CD4-positive, alpha-beta T cell (primary cell): ENCODE data around the gene SYNGR2. TPM values are rescaled to one million over a fixed set of nuclear protein-coding genes. Genes with fewer than 3 reads are reported as not detected.

Experiments used
- ATAC-seq: fragments of 200-7000 bp; cut with Tn5 transposase; one replicate; pipeline ENCODE4 v1.10.0; 2022; ENCODE audit warnings: mild to moderate bottlenecking; ENCODE audit not compliant: poor library complexity
- CTCF ChIA-PET: fragments of 350-600 bp; sonication (Branson Sonifier 250); formaldehyde crosslinking; loops from one replicate; lab custom pipeline; 2021; ENCODE audit warnings: antibody characterized with exemption, inconsistent platforms; lab: Charles Lee
- POLR2A ChIA-PET: fragments of 350-600 bp; sonication (Branson Sonifier 250); formaldehyde crosslinking; loops from one replicate; lab custom pipeline; 2021; ENCODE audit warnings: antibody characterized with exemption, inconsistent platforms; lab: Charles Lee
- DNase-seq, 14 experiments: peaks; one replicate each; pipeline ENCODE4 v3.0.0-alpha.2; 2013 to 2020; ENCODE audit warnings: mixed read lengths in 2 of 14
- H3K27ac ChIP-seq, 2 donors: one replicate each; pipeline versions ENCODE4 v1.5.1 to v1.7.0; 2013; ENCODE audit warnings: low read length in 2 of 2, low read depth in 1 of 2, mild to moderate bottlenecking in 1 of 2
- H3K27me3 ChIP-seq, 2 experiments: 1 replicate in 1 of 2; 2 replicates in 1 of 2; pipeline versions ENCODE4 v1.6.1 to v1.7.0; 2013; ENCODE audit warnings: low read length in 2 of 2, control low read depth in 1 of 2, mild to moderate bottlenecking in 1 of 2, moderate library complexity in 1 of 2; ENCODE audit not compliant: insufficient read depth in 2 of 2, control insufficient read depth in 1 of 2
- H3K36me3 ChIP-seq: one replicate; pipeline ENCODE4 v1.6.1; 2013; ENCODE audit warnings: low read length, control low read depth; ENCODE audit not compliant: insufficient read depth
- H3K4me1 ChIP-seq: one replicate; pipeline ENCODE4 v1.6.1; 2013; ENCODE audit warnings: low read length, control low read depth; ENCODE audit not compliant: insufficient read depth
- H3K4me3 ChIP-seq: one replicate; pipeline ENCODE4 v1.5.1; 2013; ENCODE audit warnings: mild to moderate bottlenecking, low read length, moderate library complexity
- H3K9me3 ChIP-seq, 2 experiments: 1 replicate in 1 of 2; 2 replicates in 1 of 2; pipeline versions ENCODE4 v1.6.1 to v1.7.0; 2013; ENCODE audit warnings: low read length in 2 of 2, mild to moderate bottlenecking in 2 of 2, control low read depth in 1 of 2, moderate library complexity in 1 of 2; ENCODE audit not compliant: control insufficient read depth in 1 of 2, insufficient read depth in 1 of 2
- H3K27ac Mint-ChIP-seq: one replicate; pipeline ENCODE4 v1.8.0; 2020; ENCODE audit warnings: mixed read lengths
- H3K27me3 Mint-ChIP-seq: one replicate; pipeline ENCODE4 v1.8.0; 2021; ENCODE audit warnings: mixed read lengths
- H3K36me3 Mint-ChIP-seq: one replicate; pipeline ENCODE4 v1.8.0; 2021; ENCODE audit warnings: low read depth, mixed read lengths
- H3K4me1 Mint-ChIP-seq: one replicate; pipeline ENCODE4 v1.8.0; 2021; ENCODE audit warnings: low read depth, mixed read lengths
- H3K4me3 Mint-ChIP-seq: one replicate; pipeline ENCODE4 v1.8.0; 2020; ENCODE audit warnings: mild to moderate bottlenecking, mixed read lengths
- H3K9me3 Mint-ChIP-seq: one replicate; pipeline ENCODE4 v1.8.0; 2020; ENCODE audit warnings: mixed read lengths
- CTCF ChIP-seq: fragments of 200-600 bp; IDR thresholded peaks from one replicate; pipeline ENCODE4 v1.8.0; 2022; ENCODE audit warnings: antibody characterized with exemption, mild to moderate bottlenecking
- intact Hi-C, 2 experiments: fragments of 100-400 bp; cut with DNase I in 1 of 2; cut with micrococcal nuclease in 1 of 2; formaldehyde crosslinking; loops; one replicate each; pipeline versions ENCODE4 v1.15.1 to v1.9.0; 2023 to 2025; cut with DNase I, micrococcal nuclease
- total RNA-seq, 174 experiments: library from RNA in 2 of 174; stranded (reverse) in 2 of 174; gene quantifications; one replicate each; pipeline ENCODE4 v1.2.3 and lab custom pipeline; 2021 to 2026

Gene SYNGR2
- total RNA-seq, 2 experiments from 2014 or later: 34.9 to 41.3 TPM

GRCh38 chr17:78144736-78145641 is 23.4 kb upstream of the SYNGR2 start:
- H3K27ac ChIP-seq: no peak overlapping the region
- H3K36me3 Mint-ChIP-seq: peaks cover 23% of the 10 kb centered on the region
- ChIA-PET CTCF (interaction anchor here (1.0 kb wide), 2 partner anchors 10 to 32 kb away, joined by 3 read pairs; no protein-coding TSS in a partner anchor), POLR2A (interaction anchor here (1.0 to 16.9 kb wide), 6 partner anchors 10 to 32 kb away, joined by 3 to 766 read pairs (median 8); partner anchors contain the start of genes TMC6 and TMC8)
- no peaks in the 10 kb centered on the region for H3K27me3 ChIP-seq
- peaks cover 74% of the 10 kb centered on the region for H3K4me1 ChIP-seq
- H3K36me3 ChIP-seq: peaks cover 24% of the 10 kb centered on the region
- no peak overlapping the region for H3K4me3 ChIP-seq
- no peak for ATAC-seq
- H3K27ac Mint-ChIP-seq: no peak overlapping the region
- H3K9me3 ChIP-seq: no peaks in the 10 kb centered on the region
- H3K4me1 Mint-ChIP-seq: peaks cover 43% of the 10 kb centered on the region
- TF ChIP-seq CTCF: no peak
- H3K9me3 Mint-ChIP-seq: no peaks in the 10 kb centered on the region
- no peak overlapping the region for H3K4me3 Mint-ChIP-seq
- DNase-seq: no peak
- no peaks in the 10 kb centered on the region for H3K27me3 Mint-ChIP-seq
- intact Hi-C loops: loop anchor here in 1 of 2 experiments (5.0 kb wide), 2 partner anchors 33 to 42 kb away; partner anchors contain the start of genes AFMID and TK1

- H3K4me3 ChIP-seq: no peak overlapping the region
- H3K9me3 ChIP-seq: no peaks in the 10 kb centered on the region
- no peaks in the 10 kb centered on the region for H3K27me3 ChIP-seq
- H3K36me3 ChIP-seq: peaks cover 14% of the 10 kb centered on the region
- H3K27ac Mint-ChIP-seq: peak overlapping the region; percentile 80
- no peaks in the 10 kb centered on the region for H3K9me3 Mint-ChIP-seq
- H3K36me3 Mint-ChIP-seq: peaks cover 14% of the 10 kb centered on the region
- intact Hi-C loops: loop anchor here in 1 of 2 experiments (5.0 kb wide), 1 partner anchor 34 kb away; no protein-coding TSS in a partner anchor
- H3K4me3 Mint-ChIP-seq: no peak overlapping the region
- no peak for ATAC-seq
- no peak for TF ChIP-seq CTCF
- H3K27me3 Mint-ChIP-seq: no peaks in the 10 kb centered on the region
- ChIA-PET POLR2A (no interaction called here), CTCF (no interaction called here)
- peaks cover 59% of the 10 kb centered on the region for H3K4me1 ChIP-seq
- peaks cover 32% of the 10 kb centered on the region for H3K4me1 Mint-ChIP-seq
- DNase-seq: no peak
- no peak overlapping the region for H3K27ac ChIP-seq
Observed at GRCh38 chr17:78146471-78146869, 21.9 kb upstream of the SYNGR2 start.

- ChIA-PET POLR2A (interaction anchor here (1.5 kb wide), 1 partner anchor 11 kb away, joined by 3 read pairs; no protein-coding TSS in a partner anchor), CTCF (no interaction called here)
- ATAC-seq: no peak
- Mint-ChIP-seq H3K4me3 (no peak overlapping the region), H3K27me3 (no peaks in the 10 kb centered on the region), H3K9me3 (no peaks in the 10 kb centered on the region), H3K36me3 (peaks cover 10% of the 10 kb centered on the region), H3K27ac (peak overlapping the region; percentile 80), H3K4me1 (peaks cover 31% of the 10 kb centered on the region)
- H3K36me3 ChIP-seq: peaks cover 10% of the 10 kb centered on the region
- intact Hi-C loops: loop anchor here in 1 of 2 experiments (5.0 kb wide), 1 partner anchor 35 kb away; no protein-coding TSS in a partner anchor
- H3K4me3 ChIP-seq: no peak overlapping the region
- H3K27ac ChIP-seq: peak overlapping the region in 1 of 2 donors; percentile 23
- TF ChIP-seq CTCF: no peak
- H3K9me3 ChIP-seq: no peaks in the 10 kb centered on the region
- no peak for DNase-seq
- H3K4me1 ChIP-seq: peaks cover 55% of the 10 kb centered on the region
- no peaks in the 10 kb centered on the region for H3K27me3 ChIP-seq
Observed at GRCh38 chr17:78146881-78147280, 21.5 kb upstream of the SYNGR2 start.
